AG10803 (cell line): Measurements from ENCODE around the gene SLC43A1.

Experiments
- DNase-seq: peaks from one replicate; pipeline ENCODE4 v3.0.0; 2010; ENCODE audit warnings: low read depth
- H3K4me3 ChIP-seq: 2 replicates; pipeline ENCODE4 v1.5.1; 2011; ENCODE audit warnings: mild to moderate bottlenecking, low read length, control low read depth
- CTCF ChIP-seq: conservative IDR thresholded peaks from 2 replicates; pipeline ENCODE4 v1.5.1; 2011; ENCODE audit warnings: mild to moderate bottlenecking, low read length, control low read depth, inconsistent platforms

SLC43A1 gene

GRCh38 chr11:57499413-57499982 lies 16.0 kb downstream of the SLC43A1 start:
- H3K4me3 ChIP-seq: peak overlapping the region; percentile 55
- DNase-seq: peak; percentile 87
- TF ChIP-seq CTCF: no peak

DNA sequence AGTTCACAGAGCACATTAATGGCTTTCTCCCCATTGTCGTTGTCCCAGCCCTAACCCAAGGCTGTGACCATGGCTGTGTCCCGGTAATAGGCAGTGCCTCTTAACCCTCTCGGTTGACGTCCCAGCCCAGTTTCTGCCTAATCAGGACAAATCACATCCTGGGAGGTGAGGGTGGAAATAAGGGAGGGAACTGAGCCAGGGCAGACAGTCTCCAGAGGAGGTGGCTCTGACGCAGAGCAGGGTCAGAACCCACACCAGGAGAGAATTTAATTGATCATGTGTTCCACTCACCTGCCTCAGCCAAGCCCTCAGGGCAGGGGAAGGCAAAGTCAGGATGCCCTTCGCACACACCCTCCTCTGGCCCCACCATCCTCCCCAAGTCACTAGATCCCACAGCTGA lies 17.0 kb downstream of the SLC43A1 start:
- TF ChIP-seq CTCF: no peak
- no peak for DNase-seq
- no peak overlapping the region for H3K4me3 ChIP-seq

GRCh38 chr11:57497303-57498247 lies 17.9 kb downstream of the SLC43A1 start:
- TF ChIP-seq CTCF: no peak
- no peak overlapping the region for H3K4me3 ChIP-seq
- no peak for DNase-seq

GRCh38 chr11:57496109-57496820 lies 19.2 kb downstream of the SLC43A1 start:
- no peak for DNase-seq
- no peak overlapping the region for H3K4me3 ChIP-seq
- TF ChIP-seq CTCF: no peak

- peak; percentile 80 for TF ChIP-seq CTCF
- DNase-seq: no peak
- no peak overlapping the region for H3K4me3 ChIP-seq
Measured at GRCh38 chr11:57493507-57494503, 21.7 kb downstream of the SLC43A1 start.

GRCh38 chr11:57491371-57492061 lies 24.0 kb downstream of the SLC43A1 start:
- DNase-seq: no peak
- H3K4me3 ChIP-seq: no peak overlapping the region
- TF ChIP-seq CTCF: peak; percentile 61
